Osteoblast (primary cell): Measurements from ENCODE around the gene SHISAL1. TPM values are rescaled to one million over a fixed set of nuclear protein-coding genes. Genes with fewer than 3 reads are reported as not detected.

Experiments used
- DNase-seq: peaks from one replicate; pipeline ENCODE4 v3.0.0; 2011; ENCODE audit warnings: low spot score, mixed read lengths; ENCODE audit not compliant: insufficient read length; ENCODE audit errors: missing footprints
- H2AFZ ChIP-seq: 2 replicates; pipeline ENCODE4 v1.6.0; 2011; ENCODE audit warnings: mild to moderate bottlenecking, low read length
- H3K27ac ChIP-seq: 2 replicates; pipeline ENCODE4 v1.5.1; 2011; ENCODE audit warnings: mild to moderate bottlenecking, low read depth, low read length, moderate library complexity
- H3K27me3 ChIP-seq: 2 replicates; pipeline ENCODE4 v1.6.0; 2012; ENCODE audit warnings: mild to moderate bottlenecking, control low read depth, inconsistent platforms, low read length, moderate library complexity; ENCODE audit not compliant: insufficient read depth
- H3K36me3 ChIP-seq: 2 replicates; pipeline ENCODE4 v1.5.1; 2011; ENCODE audit warnings: mild to moderate bottlenecking, low read length, control low read depth, moderate library complexity; ENCODE audit not compliant: insufficient read depth
- H3K4me1 ChIP-seq: 2 replicates; pipeline ENCODE4 v1.5.1; 2011; ENCODE audit warnings: mild to moderate bottlenecking, low read length, control low read depth, moderate library complexity; ENCODE audit not compliant: insufficient read depth
- H3K4me2 ChIP-seq: 2 replicates; pipeline ENCODE4 v1.6.0; 2011; ENCODE audit warnings: mild to moderate bottlenecking, low read length; ENCODE audit not compliant: insufficient read depth
- H3K4me3 ChIP-seq: fragments of 200-600 bp; sonication (generic); 3 replicates; pipeline ENCODE4 v1.5.1; 2012; ENCODE audit warnings: mild to moderate bottlenecking, low read length, inconsistent platforms; ENCODE audit not compliant: insufficient read depth
- H3K79me2 ChIP-seq: 2 replicates; pipeline ENCODE4 v1.6.0; 2012; ENCODE audit warnings: mild to moderate bottlenecking, low read length, control low read depth, inconsistent platforms; ENCODE audit not compliant: insufficient read depth
- H3K9me3 ChIP-seq: 2 replicates; pipeline ENCODE4 v1.5.1; 2011; ENCODE audit warnings: low read depth, low read length, control low read depth
- H4K20me1 ChIP-seq: 2 replicates; pipeline ENCODE4 v1.6.0; 2012; ENCODE audit warnings: mild to moderate bottlenecking, low read length, control low read depth; ENCODE audit not compliant: insufficient read depth
- total RNA-seq: library from RNA; depleted of rRNA; stranded (reverse); fragments of >200 nt; gene quantifications from 2 replicates; pipeline ENCODE4 v1.2.3, GENCODE V29; 2012
- TF ChIP-seq, protein P1 (sequence below): IDR thresholded peaks from 2 replicates; pipeline ENCODE4 v1.5.1; 2011; ENCODE audit warnings: mild to moderate bottlenecking, low read depth, low read length, moderate library complexity; ENCODE audit errors: extremely low read depth

The SHISAL1 gene
- total RNA-seq, 1 donor: 52.5 TPM

DNA sequence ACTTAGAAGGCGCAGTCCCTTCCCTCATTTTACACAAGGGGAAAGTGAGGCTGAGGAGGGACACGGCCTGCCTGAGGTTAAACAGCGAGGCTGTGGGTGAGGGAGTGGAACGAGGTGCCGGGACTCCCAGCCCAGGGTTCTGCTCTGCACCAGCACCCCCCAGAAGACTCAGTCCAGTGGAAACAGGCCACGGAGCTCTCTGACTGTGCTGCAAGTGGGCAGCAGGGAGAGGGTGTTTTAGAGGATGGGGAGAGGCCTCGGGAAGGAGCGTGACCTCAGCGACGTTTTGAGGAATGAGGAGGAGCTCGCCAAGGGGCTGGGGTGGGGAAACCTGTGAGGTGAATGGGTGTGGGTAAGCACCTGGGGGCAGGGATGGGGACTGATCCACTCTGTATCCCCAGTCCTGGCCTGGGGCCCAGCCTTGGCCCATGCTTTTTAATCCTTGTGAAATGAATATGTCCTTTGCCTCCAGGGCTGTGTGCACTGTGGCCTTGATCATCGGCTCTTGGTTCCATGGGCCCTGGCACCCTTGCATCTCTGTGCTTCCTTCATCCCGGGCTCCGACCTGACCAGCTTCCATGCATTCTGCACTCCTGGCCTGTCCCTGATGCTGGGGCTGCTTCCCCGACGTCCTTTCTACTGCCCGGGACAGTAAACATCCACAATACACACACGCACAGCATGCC, 44.2 kb downstream of the SHISAL1 start:
- Histone ChIP-seq H3K27ac (no peak overlapping the region), H3K9me3 (peaks cover 3% of the 10 kb centered on the region), H3K4me3 (no peak overlapping the region), H4K20me1 (no peaks in the 10 kb centered on the region), H3K27me3 (no peaks in the 10 kb centered on the region), H3K36me3 (no peaks in the 10 kb centered on the region), H3K4me2 (no peak overlapping the region), H2AFZ (no peak overlapping the region), H3K4me1 (no peaks in the 10 kb centered on the region), H3K79me2 (peaks cover 5% of the 10 kb centered on the region)
- TF ChIP-seq, protein P1, sequence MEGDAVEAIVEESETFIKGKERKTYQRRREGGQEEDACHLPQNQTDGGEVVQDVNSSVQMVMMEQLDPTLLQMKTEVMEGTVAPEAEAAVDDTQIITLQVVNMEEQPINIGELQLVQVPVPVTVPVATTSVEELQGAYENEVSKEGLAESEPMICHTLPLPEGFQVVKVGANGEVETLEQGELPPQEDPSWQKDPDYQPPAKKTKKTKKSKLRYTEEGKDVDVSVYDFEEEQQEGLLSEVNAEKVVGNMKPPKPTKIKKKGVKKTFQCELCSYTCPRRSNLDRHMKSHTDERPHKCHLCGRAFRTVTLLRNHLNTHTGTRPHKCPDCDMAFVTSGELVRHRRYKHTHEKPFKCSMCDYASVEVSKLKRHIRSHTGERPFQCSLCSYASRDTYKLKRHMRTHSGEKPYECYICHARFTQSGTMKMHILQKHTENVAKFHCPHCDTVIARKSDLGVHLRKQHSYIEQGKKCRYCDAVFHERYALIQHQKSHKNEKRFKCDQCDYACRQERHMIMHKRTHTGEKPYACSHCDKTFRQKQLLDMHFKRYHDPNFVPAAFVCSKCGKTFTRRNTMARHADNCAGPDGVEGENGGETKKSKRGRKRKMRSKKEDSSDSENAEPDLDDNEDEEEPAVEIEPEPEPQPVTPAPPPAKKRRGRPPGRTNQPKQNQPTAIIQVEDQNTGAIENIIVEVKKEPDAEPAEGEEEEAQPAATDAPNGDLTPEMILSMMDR: no peak
- peak; percentile 72 for DNase-seq

DNA sequence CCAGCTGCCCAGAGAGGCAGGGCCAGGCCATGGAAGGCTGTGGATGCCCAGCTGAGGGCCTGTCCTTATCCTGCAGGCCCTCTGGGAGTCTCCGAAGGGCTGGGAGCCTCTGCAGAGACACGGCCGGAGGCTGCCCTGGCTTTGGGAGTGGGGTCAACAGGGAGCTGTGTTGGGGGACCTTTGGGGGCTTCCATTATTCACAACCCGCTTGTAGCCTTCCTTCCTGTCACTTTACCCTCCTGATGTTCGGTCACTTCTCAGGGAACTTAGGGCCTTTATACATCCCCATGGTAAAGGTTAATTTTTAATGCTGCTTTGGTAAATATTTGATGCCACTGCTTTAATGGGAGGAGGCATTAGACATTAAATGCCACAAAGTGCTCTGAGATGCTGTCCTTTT, 44.9 kb downstream of the SHISAL1 start:
- no peak overlapping the region for H3K4me3 ChIP-seq
- H3K4me2 ChIP-seq: no peak overlapping the region
- H3K27ac ChIP-seq: no peak overlapping the region
- no peaks in the 10 kb centered on the region for H4K20me1 ChIP-seq
- peaks cover 3% of the 10 kb centered on the region for H3K9me3 ChIP-seq
- H2AFZ ChIP-seq: no peak overlapping the region
- no peaks in the 10 kb centered on the region for H3K4me1 ChIP-seq
- no peaks in the 10 kb centered on the region for H3K27me3 ChIP-seq
- TF ChIP-seq, protein P1: no peak
- H3K36me3 ChIP-seq: peaks cover 3% of the 10 kb centered on the region
- peak; percentile 29 for DNase-seq
- peaks cover 5% of the 10 kb centered on the region for H3K79me2 ChIP-seq

DNA sequence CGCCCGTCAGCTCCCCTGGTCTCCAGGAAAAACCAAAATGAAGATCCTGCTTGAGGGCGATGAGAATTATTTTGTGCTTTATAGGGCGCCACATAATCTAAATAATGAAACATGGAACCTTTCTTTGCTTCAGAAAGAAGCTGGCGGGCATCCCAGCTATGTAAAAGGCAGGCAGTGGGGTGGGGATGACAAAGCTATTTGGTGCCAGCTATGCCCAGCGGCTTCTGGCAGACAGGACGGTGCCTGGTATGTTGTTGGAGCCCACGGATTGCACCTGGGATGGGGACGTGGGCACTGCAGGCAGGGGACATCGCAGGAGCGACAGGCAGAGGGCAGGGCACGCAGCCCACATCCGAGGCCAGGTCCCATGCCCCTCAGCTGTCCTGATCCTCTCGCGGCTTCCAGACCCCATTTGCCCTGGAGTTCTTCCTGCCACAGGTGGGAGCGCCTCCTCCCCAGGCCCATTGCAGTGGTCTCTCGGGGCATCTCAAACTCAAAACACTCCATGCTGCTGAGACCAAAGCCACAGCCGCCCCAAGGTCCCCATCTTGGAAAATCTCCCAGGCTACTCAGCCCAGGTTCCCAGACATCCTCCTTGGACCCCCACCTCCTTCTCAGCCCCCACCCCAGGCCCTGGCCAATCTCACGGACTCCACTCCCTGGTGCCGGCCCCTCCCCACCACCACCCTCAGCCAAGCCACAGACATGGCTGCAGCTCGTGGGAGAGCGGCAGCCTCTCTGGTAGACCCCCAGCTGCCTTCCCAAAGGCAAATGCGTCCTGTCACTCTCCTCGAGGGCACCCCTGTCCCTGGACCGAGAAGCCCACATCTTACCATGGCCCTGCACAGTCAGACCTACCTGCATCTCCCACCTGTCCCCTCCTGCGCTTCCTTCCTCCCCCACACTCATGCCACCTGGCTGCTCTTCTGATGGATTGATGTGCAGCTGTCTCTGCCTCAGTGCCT, 45.7 kb downstream of the SHISAL1 start:
- Histone ChIP-seq H4K20me1 (no peaks in the 10 kb centered on the region), H3K9me3 (peaks cover 3% of the 10 kb centered on the region), H3K27me3 (no peaks in the 10 kb centered on the region), H3K27ac (no peak overlapping the region), H3K79me2 (peaks cover 5% of the 10 kb centered on the region), H2AFZ (no peak overlapping the region), H3K36me3 (peaks cover 3% of the 10 kb centered on the region), H3K4me3 (no peak overlapping the region), H3K4me1 (no peaks in the 10 kb centered on the region), H3K4me2 (no peak overlapping the region)
- TF ChIP-seq, protein P1: no peak
- peak; percentile 32 for DNase-seq

DNA sequence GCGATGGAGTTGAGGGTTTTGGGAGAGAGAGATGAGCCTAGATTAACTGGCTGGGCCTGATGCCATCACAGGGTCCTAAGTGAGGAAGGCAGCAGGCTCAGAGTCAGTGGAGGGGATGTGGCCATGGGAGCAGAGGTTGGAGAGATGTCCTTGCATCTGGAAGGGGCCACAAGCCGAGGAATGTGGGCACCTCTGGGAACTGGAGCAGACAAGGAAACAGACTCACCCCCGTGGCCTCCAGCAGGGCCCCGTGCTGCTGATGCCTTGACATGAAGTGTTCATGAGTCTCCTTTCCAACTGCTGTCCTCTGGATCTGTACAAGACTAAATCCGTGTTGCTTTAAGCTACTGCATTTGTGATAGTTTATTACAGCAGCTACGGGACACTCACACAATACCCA, 49.2 kb downstream of the SHISAL1 start:
- Histone ChIP-seq H3K27me3 (no peaks in the 10 kb centered on the region), H2AFZ (no peak overlapping the region), H3K4me1 (no peaks in the 10 kb centered on the region), H3K4me2 (no peak overlapping the region), H3K36me3 (peaks cover 3% of the 10 kb centered on the region), H4K20me1 (no peaks in the 10 kb centered on the region), H3K79me2 (no peaks in the 10 kb centered on the region), H3K27ac (no peak overlapping the region), H3K9me3 (peaks cover 3% of the 10 kb centered on the region), H3K4me3 (no peak overlapping the region)
- no peak for DNase-seq
- TF ChIP-seq, protein P1: no peak
